Gastroesophageal sphincter (tissue), 4 donors: ENCODE results near the gene GAMT. TPM values are rescaled to one million over a fixed set of nuclear protein-coding genes. Genes with fewer than 3 reads are reported as not detected.

Experiments
- ATAC-seq: fragments of 150-250 bp; one replicate; pipeline ENCODE4 v1.9.1; 2016; ENCODE audit warnings: mild to moderate bottlenecking, moderate library complexity
- H3K27ac ChIP-seq, 4 donors: fragments of 200-600 bp; sonication (generic) in 3 of 4; 1 replicate in 3 of 4; 2 replicates in 1 of 4; pipeline ENCODE4 v1.5.1; 2016 to 2019
- H3K27me3 ChIP-seq: fragments of 200-600 bp; sonication (generic); one replicate; pipeline ENCODE4 v1.5.1; 2019
- H3K36me3 ChIP-seq, 2 donors: fragments of 200-600 bp; sonication (generic); one replicate each; pipeline ENCODE4 v1.5.1; 2019; ENCODE audit warnings: control low read depth in 1 of 2
- H3K4me1 ChIP-seq, 3 donors: fragments of 200-600 bp; sonication (generic); 1 replicate in 2 of 3; 2 replicates in 1 of 3; pipeline ENCODE4 v1.5.1; 2016 to 2019; ENCODE audit warnings: control low read depth in 2 of 3
- H3K4me3 ChIP-seq, 2 donors: fragments of 200-600 bp; sonication (generic); one replicate each; pipeline ENCODE4 v1.5.1; 2019; ENCODE audit warnings: mild to moderate bottlenecking in 1 of 2, moderate library complexity in 1 of 2
- H3K9me3 ChIP-seq, 3 donors: fragments of 200-600 bp; sonication (generic); one replicate each; pipeline ENCODE4 v1.5.1; 2017 to 2019; ENCODE audit warnings: control low read depth in 2 of 3
- CTCF ChIP-seq, 4 experiments: fragments of 200-600 bp in 2 of 4; fragments of 450-650 bp in 2 of 4; sonication (generic) in 1 of 4; IDR thresholded peaks; one replicate each; pipeline ENCODE4 v1.5.1; 2017 to 2019; ENCODE audit warnings: antibody characterized with exemption in 4 of 4, mild to moderate bottlenecking in 2 of 4, moderate library complexity in 2 of 4
- EP300 ChIP-seq: sonication (generic); formaldehyde crosslinking; IDR thresholded peaks from one replicate; pipeline ENCODE4 v1.6.1; 2017; ENCODE audit warnings: antibody characterized with exemption, mild to moderate bottlenecking
- POLR2A ChIP-seq, 2 donors: fragments of 450-650 bp; IDR thresholded peaks; one replicate each; pipeline ENCODE4 v1.6.1; 2017; ENCODE audit warnings: antibody characterized with exemption in 2 of 2, mild to moderate bottlenecking in 2 of 2, moderate library complexity in 1 of 2
- POLR2AphosphoS5 ChIP-seq: sonication (generic); formaldehyde crosslinking; IDR thresholded peaks from one replicate; pipeline ENCODE4 v1.6.1; 2017; ENCODE audit warnings: antibody characterized with exemption
- WGBS, 2 donors: methylation state at CpG; one replicate each; pipeline ENCODE4 v1.1.5; 2018; ENCODE audit warnings: low coverage in 1 of 2; 5-methylcytosine and 5-hydroxymethylcytosine counted together
- total RNA-seq, 4 donors: library from RNA; depleted of rRNA; stranded (reverse); fragments of >200 nt; gene quantifications; one replicate each; pipeline ENCODE4 v1.1.0, GENCODE V29; 2016

GAMT gene
- total RNA-seq, 4 donors from 2014 or later = 10.4 to 14.7 (median 10.9) TPM

- no peak for ATAC-seq
- Histone ChIP-seq H3K27ac (peak overlapping the region; percentile 78 to 93 (median 92)), H3K36me3 (peaks cover 0 to 39% of the 10 kb centered on the region in 2 donors), H3K4me1 (peaks cover 0 to 50% (median 12%) of the 10 kb centered on the region in 3 donors), H3K4me3 (peak overlapping the region; percentile 74 to 98), H3K27me3 (no peaks in the 10 kb centered on the region), H3K9me3 (no peaks in the 10 kb centered on the region)
- WGBS, 2 donors = 16 to 22% methylated on average over 12 to 13 of the region's 17 CpGs
- no peak for TF ChIP-seq EP300
- no peak for TF ChIP-seq CTCF (IDR thresholded peaks at IDR 0.05)
- no peak for TF ChIP-seq POLR2AphosphoS5
- TF ChIP-seq POLR2A (IDR thresholded peaks at IDR 0.05) = no peak
Measured at GRCh38 chr19:1384478-1385110, 16.7 kb downstream of the GAMT start.

GRCh38 chr19:1384085-1384462, 17.3 kb downstream of the GAMT start:
- ATAC-seq = no peak
- Histone ChIP-seq H3K4me3 (peak overlapping the region; percentile 74 to 98), H3K36me3 (peaks cover 0 to 34% of the 10 kb centered on the region in 2 donors), H3K27me3 (no peaks in the 10 kb centered on the region), H3K27ac (peak overlapping the region; percentile 78 to 93 (median 92)), H3K4me1 (peaks cover 0 to 50% (median 12%) of the 10 kb centered on the region in 3 donors), H3K9me3 (no peaks in the 10 kb centered on the region)
- WGBS, 2 donors = no CpG with 5 or more reads among the region's 23 CpGs
- TF ChIP-seq CTCF (IDR thresholded peaks at IDR 0.05) = no peak

- WGBS, 2 donors = no CpG with 5 or more reads among the region's 90 CpGs
- Histone ChIP-seq H3K27me3 (no peaks in the 10 kb centered on the region), H3K4me3 (peak within 1 kb of the TSS; percentile 74 to 98), H3K27ac (peak within 1 kb of the TSS; percentile 78 to 93 (median 92)), H3K4me1 (peaks cover 0 to 50% (median 12%) of the 10 kb centered on the region in 3 donors), H3K9me3 (no peaks in the 10 kb centered on the region), H3K36me3 (peaks cover 0 to 31% of the 10 kb centered on the region in 2 donors)
- peak; percentile 94 for ATAC-seq
- TF ChIP-seq EP300 (no peak), CTCF (IDR thresholded peaks at IDR 0.05) (peak in 3 of 4 experiments; percentile 8 to 71 (median 71)), POLR2A (IDR thresholded peaks at IDR 0.05) (peak; percentile 67 to 75), POLR2AphosphoS5 (peak; percentile 73)
Measured at GRCh38 chr19:1383312-1384084, 17.8 kb downstream of the GAMT start, which contains the start of gene NDUFS7. Gene NDUFS7, plus strand, starts transcription at chr19:1383907. Its CDS starts 20 bp downstream, at chr19:1383927.

DNA sequence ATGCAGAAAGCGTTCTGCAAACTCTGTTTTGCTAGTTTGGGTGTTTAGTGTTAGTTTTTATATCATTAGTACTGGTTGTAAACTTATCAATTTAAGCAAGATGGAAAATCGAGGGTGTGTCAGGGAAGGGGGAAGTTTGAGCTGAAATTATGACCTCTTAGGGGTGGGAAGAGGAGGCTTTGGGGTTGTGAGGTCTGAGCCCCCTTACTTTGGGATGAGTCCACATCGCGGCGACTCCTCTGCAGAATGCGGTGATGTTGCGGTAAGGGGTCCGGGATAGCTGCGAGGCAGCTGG, 18.4 kb downstream of the GAMT start:
- WGBS, 2 donors = 37 to 40% methylated on average over 1 to 6 of the region's 9 CpGs
- ATAC-seq = no peak
- peak overlapping the region in 1 of 2 donors; percentile 98 for H3K4me3 ChIP-seq
- peaks cover 0 to 49% (median 12%) of the 10 kb centered on the region in 3 donors for H3K4me1 ChIP-seq
- no peaks in the 10 kb centered on the region for H3K9me3 ChIP-seq
- H3K27me3 ChIP-seq = no peaks in the 10 kb centered on the region
- H3K36me3 ChIP-seq = peaks cover 0 to 31% of the 10 kb centered on the region in 2 donors
- TF ChIP-seq POLR2A (IDR thresholded peaks at IDR 0.05) (no peak), POLR2AphosphoS5 (no peak), EP300 (no peak), CTCF (IDR thresholded peaks at IDR 0.05) (no peak)
- H3K27ac ChIP-seq = peak overlapping the region in 2 of 4 donors; percentile 92 to 93
